Neural progenitor cell (in vitro differentiated cells): Measurements from ENCODE around the gene LY6G5C. TPM values are rescaled to one million over a fixed set of nuclear protein-coding genes. Genes with fewer than 3 reads are reported as not detected.
A peak's percentile ranks its signal among the peaks of the same experiment; 100 is the strongest.

ENCODE experiments used
- DNase-seq: peaks from one replicate; pipeline ENCODE4 v3.0.0-alpha.2; 2016; ENCODE audit warnings: low spot score
- H2AFZ ChIP-seq: fragments of 200-600 bp; sonication (generic); replicated peaks from 2 replicates; pipeline ENCODE4 v1.6.1; 2016; ENCODE audit warnings: antibody characterized with exemption
- H3F3A ChIP-seq: fragments of 200-600 bp; sonication (generic); 2 replicates; pipeline ENCODE4 v1.6.1; 2016; ENCODE audit warnings: antibody characterized with exemption, low read depth
- H3K27ac ChIP-seq: fragments of 200-600 bp; sonication (generic); 2 replicates; pipeline ENCODE4 v1.5.1; 2016; ENCODE audit warnings: mild to moderate bottlenecking
- H3K27me3 ChIP-seq: fragments of 200-600 bp; sonication (generic); 2 replicates; pipeline ENCODE4 v1.6.1; 2016; ENCODE audit warnings: mild to moderate bottlenecking, moderate library complexity
- H3K36me3 ChIP-seq: fragments of 200-600 bp; sonication (generic); 2 replicates; pipeline ENCODE4 v1.5.1; 2016
- H3K4me1 ChIP-seq: fragments of 200-600 bp; sonication (generic); 2 replicates; pipeline ENCODE4 v1.6.1; 2016; ENCODE audit warnings: mixed run types
- H3K4me2 ChIP-seq: fragments of 200-600 bp; sonication (generic); 2 replicates; pipeline ENCODE4 v1.6.1; 2016
- H3K4me3 ChIP-seq: fragments of 200-600 bp; sonication (generic); 2 replicates; pipeline ENCODE4 v1.5.1; 2016
- H3K79me2 ChIP-seq: fragments of 200-600 bp; sonication (generic); 2 replicates; pipeline ENCODE4 v1.6.1; 2016; ENCODE audit warnings: low read depth
- H3K9ac ChIP-seq: fragments of 200-600 bp; sonication (generic); 2 replicates; pipeline ENCODE4 v1.6.1; 2016
- H3K9me3 ChIP-seq: fragments of 200-600 bp; sonication (generic); 2 replicates; pipeline ENCODE4 v1.5.1; 2016; ENCODE audit warnings: low read depth
- H4K20me1 ChIP-seq: fragments of 200-600 bp; sonication (generic); 2 replicates; pipeline ENCODE4 v1.6.1; 2016; ENCODE audit warnings: low read depth
- H3K27ac Mint-ChIP-seq: 3 replicates; pipeline ENCODE4 v1.8.0; 2021; ENCODE audit warnings: mixed read lengths
- H3K27me3 Mint-ChIP-seq: 2 replicates; pipeline ENCODE4 v1.8.0; 2022; ENCODE audit warnings: low read depth, mild to moderate bottlenecking, inconsistent platforms, moderate library complexity, mixed read lengths; ENCODE audit not compliant: insufficient read depth
- H3K36me3 Mint-ChIP-seq: 3 replicates; pipeline ENCODE4 v1.8.0; 2021; ENCODE audit warnings: mixed read lengths
- H3K4me1 Mint-ChIP-seq: 3 replicates; pipeline ENCODE4 v1.8.0; 2021; ENCODE audit warnings: mixed read lengths
- H3K4me3 Mint-ChIP-seq: 3 replicates; pipeline ENCODE4 v1.8.0; 2021; ENCODE audit warnings: mild to moderate bottlenecking, moderate library complexity, mixed read lengths
- H3K9me3 Mint-ChIP-seq: 3 replicates; pipeline ENCODE4 v1.8.0; 2020; ENCODE audit warnings: mixed read lengths
- CTCF ChIP-seq: fragments of 200-600 bp; sonication (generic); IDR thresholded peaks from 2 replicates; pipeline ENCODE4 v1.5.1; 2017; ENCODE audit warnings: antibody characterized with exemption, mild to moderate bottlenecking
- EZH2 ChIP-seq: fragments of 200-600 bp; sonication (generic); IDR thresholded peaks from 2 replicates; pipeline ENCODE4 v1.6.1; 2017; ENCODE audit warnings: antibody characterized with exemption, mild to moderate bottlenecking, moderate library complexity
- EZH2phosphoT487 ChIP-seq: fragments of 200-600 bp; sonication (generic); IDR thresholded peaks from 2 replicates; pipeline ENCODE4 v1.6.1; 2017; ENCODE audit warnings: antibody characterized with exemption
- total RNA-seq: library from RNA; depleted of rRNA; stranded (reverse); fragments of >200 nt; gene quantifications from 2 replicates; pipeline ENCODE4 v1.2.3, GENCODE V29; 2015; ENCODE audit warnings: low replicate concordance

Gene LY6G5C
- total RNA-seq, 1 donor from 2014 or later = not detected

DNA sequence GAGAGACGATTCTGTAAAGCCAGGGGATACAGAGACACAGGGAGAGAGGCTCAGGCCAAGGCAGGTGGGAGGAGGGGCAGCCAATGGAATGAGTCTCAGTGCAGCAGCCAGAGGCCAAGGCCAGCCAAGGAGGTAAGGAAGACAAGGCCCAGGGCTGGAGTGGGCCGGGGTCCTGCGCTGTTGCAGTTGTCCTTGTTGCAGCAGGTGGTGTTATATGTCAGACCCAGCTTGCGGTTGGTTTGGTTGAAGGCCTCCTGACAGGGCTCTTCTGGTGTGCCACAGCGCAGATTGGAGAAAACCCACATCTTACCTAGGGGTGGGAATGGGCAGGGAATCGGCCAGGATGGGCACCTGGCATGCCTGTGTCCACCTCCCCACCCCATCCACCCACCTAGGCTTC is 38.1 kb upstream of the LY6G5C start:
- no peaks in the 10 kb centered on the region for H3K9me3 ChIP-seq
- no peaks in the 10 kb centered on the region for H4K20me1 ChIP-seq
- Mint-ChIP-seq H3K4me1 (peaks cover 19% of the 10 kb centered on the region), H3K9me3 (no peaks in the 10 kb centered on the region), H3K27me3 (peaks cover 12% of the 10 kb centered on the region), H3K36me3 (peaks cover under 1% of the 10 kb centered on the region), H3K4me3 (no peak overlapping the region), H3K27ac (no peak overlapping the region)
- H3K4me3 ChIP-seq = no peak overlapping the region
- no peak overlapping the region for H3K27ac ChIP-seq
- no peak overlapping the region for H2AFZ ChIP-seq
- no peak for TF ChIP-seq EZH2phosphoT487
- no peak for TF ChIP-seq EZH2
- no peak for TF ChIP-seq CTCF
- peaks cover 14% of the 10 kb centered on the region for H3K4me1 ChIP-seq
- no peak overlapping the region for H3K9ac ChIP-seq
- no peaks in the 10 kb centered on the region for H3K36me3 ChIP-seq
- H3K27me3 ChIP-seq = no peaks in the 10 kb centered on the region
- no peak overlapping the region for H3K4me2 ChIP-seq
- H3K79me2 ChIP-seq = no peaks in the 10 kb centered on the region
- peaks cover 12% of the 10 kb centered on the region for H3F3A ChIP-seq
- no peak for DNase-seq

GRCh38 chr6:31718265-31718664 is 37.4 kb upstream of the LY6G5C start:
- H3K4me3 Mint-ChIP-seq = peak overlapping the region; percentile 12
- H3K4me2 ChIP-seq = no peak overlapping the region
- H2AFZ ChIP-seq = no peak overlapping the region
- no peak overlapping the region for H3K4me3 ChIP-seq
- H3K4me1 Mint-ChIP-seq = peaks cover 26% of the 10 kb centered on the region
- H3K79me2 ChIP-seq = no peaks in the 10 kb centered on the region
- no peaks in the 10 kb centered on the region for H3K36me3 ChIP-seq
- TF ChIP-seq CTCF = no peak
- TF ChIP-seq EZH2 = no peak
- TF ChIP-seq EZH2phosphoT487 = no peak
- H3K9ac ChIP-seq = no peak overlapping the region
- H3K27me3 ChIP-seq = no peaks in the 10 kb centered on the region
- H3K4me1 ChIP-seq = peaks cover 21% of the 10 kb centered on the region
- H3K27me3 Mint-ChIP-seq = peaks cover 11% of the 10 kb centered on the region
- H3K36me3 Mint-ChIP-seq = no peaks in the 10 kb centered on the region
- H3K27ac ChIP-seq = no peak overlapping the region
- no peak for DNase-seq
- no peaks in the 10 kb centered on the region for H4K20me1 ChIP-seq
- no peaks in the 10 kb centered on the region for H3K9me3 Mint-ChIP-seq
- H3K27ac Mint-ChIP-seq = no peak overlapping the region
- no peaks in the 10 kb centered on the region for H3K9me3 ChIP-seq
- peaks cover 19% of the 10 kb centered on the region for H3F3A ChIP-seq

GRCh38 chr6:31717499-31718222 is 36.8 kb upstream of the LY6G5C start:
- H3K36me3 Mint-ChIP-seq = no peaks in the 10 kb centered on the region
- H3K9me3 Mint-ChIP-seq = no peaks in the 10 kb centered on the region
- H3K9me3 ChIP-seq = no peaks in the 10 kb centered on the region
- peak overlapping the region; percentile 46 for H3K4me3 Mint-ChIP-seq
- H3K36me3 ChIP-seq = no peaks in the 10 kb centered on the region
- H3K4me1 Mint-ChIP-seq = peaks cover 31% of the 10 kb centered on the region
- H3K27ac ChIP-seq = no peak overlapping the region
- H4K20me1 ChIP-seq = no peaks in the 10 kb centered on the region
- H3K27me3 ChIP-seq = no peaks in the 10 kb centered on the region
- H3K9ac ChIP-seq = no peak overlapping the region
- H3K27ac Mint-ChIP-seq = no peak overlapping the region
- DNase-seq = peak; percentile 63
- no peak overlapping the region for H3K4me2 ChIP-seq
- TF ChIP-seq CTCF (peak; percentile 43), EZH2 (no peak)
- peaks cover 12% of the 10 kb centered on the region for H3K27me3 Mint-ChIP-seq
- H2AFZ ChIP-seq = peak overlapping the region; percentile 27
- peaks cover 25% of the 10 kb centered on the region for H3K4me1 ChIP-seq
- H3K4me3 ChIP-seq = no peak overlapping the region
- H3F3A ChIP-seq = peaks cover 21% of the 10 kb centered on the region
- no peaks in the 10 kb centered on the region for H3K79me2 ChIP-seq
